ENCODE results near the gene RNF130. TPM values are rescaled to one million over a fixed set of nuclear protein-coding genes. Genes with fewer than 3 reads are reported as not detected.

Gene RNF130
- total RNA-seq, 2 donors from 2014 or later: 83.9 to 151 TPM

DNA sequence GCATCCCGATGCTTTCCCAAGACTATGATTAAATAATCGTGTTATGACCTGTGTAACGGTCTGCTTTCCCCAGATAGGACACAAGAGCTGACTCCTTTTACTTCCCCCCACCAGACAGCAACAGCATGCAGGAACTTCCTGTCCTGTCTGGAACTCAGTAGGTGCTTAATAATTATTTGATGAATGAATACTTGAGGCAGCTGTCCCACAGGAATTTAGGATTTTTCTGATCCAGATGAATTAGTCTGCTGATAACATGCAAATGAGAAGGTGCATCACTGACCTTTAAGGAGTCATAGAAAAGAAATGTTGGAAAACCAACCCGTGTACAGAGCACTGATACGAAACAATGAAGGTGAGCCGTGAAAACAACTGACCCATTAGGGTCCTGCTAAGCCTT is 12.2 kb downstream of the RNF130 start:
- no peaks in the 10 kb centered on the region for H3K27me3 ChIP-seq (replicated peaks; ENCODE audit: insufficient read depth)
- no peaks in the 10 kb centered on the region for H3K36me3 ChIP-seq
- no peak overlapping the region for H3K4me3 ChIP-seq
- no peak overlapping the region for H3K27ac ChIP-seq
- TF ChIP-seq CTCF (IDR thresholded peaks at IDR 0.05): no peak
- DNase-seq (ENCODE audit: low spot score): no peak
- no peak for ATAC-seq (ENCODE audit: insufficient number of reproducible peaks, low FRiP score, low read depth)
- no peaks in the 10 kb centered on the region for H3K9me3 ChIP-seq
- no peaks in the 10 kb centered on the region for H3K4me1 ChIP-seq (ENCODE audit: control insufficient read depth in 1 of 2, low read depth in 2 of 2)

DNA sequence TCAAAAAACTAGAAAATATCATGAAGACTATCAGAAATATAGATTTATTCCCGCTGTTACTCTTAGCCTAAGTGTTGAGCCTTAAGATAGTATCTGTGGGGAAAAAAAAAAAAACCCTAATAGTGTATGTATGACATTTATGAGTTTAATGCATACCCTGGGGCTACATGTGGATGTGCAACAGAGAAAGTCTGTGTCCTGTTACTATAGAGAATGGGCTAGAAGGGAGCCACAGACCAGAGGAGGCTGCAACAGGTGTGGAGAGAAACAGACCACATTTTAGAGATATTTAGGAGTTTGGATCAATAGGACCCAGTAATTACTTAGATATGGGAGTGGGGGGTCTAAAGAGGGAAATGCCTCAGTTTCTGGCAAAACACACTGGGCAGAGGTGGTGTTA is 15.4 kb downstream of the RNF130 start:
- Histone ChIP-seq H3K9me3 (no peaks in the 10 kb centered on the region), H3K4me1 (ENCODE audit: control insufficient read depth in 1 of 2, low read depth in 2 of 2) (peaks cover 3 to 13% of the 10 kb centered on the region in 2 donors)
- ATAC-seq (ENCODE audit: insufficient number of reproducible peaks, low FRiP score, low read depth): no peak

DNA sequence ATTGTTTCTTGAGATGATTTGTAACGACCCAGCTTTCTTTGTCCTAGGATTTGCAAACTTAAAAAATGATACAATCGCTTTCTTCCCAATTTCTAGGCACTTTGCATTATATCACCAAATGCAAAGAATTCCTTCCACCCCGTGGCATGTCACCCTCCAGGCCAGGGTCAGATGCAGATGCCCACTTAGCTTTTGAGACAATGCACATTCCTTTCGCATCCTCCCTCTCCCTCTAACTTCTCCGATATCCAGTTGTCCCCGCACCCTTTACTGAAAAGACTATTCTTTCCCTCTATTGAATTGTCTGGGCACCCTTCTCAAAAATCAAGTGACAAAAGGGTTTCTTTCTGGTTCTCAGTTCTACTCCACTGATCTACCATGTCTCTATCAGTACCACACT is 17.3 kb downstream of the RNF130 start:
- ATAC-seq (ENCODE audit: insufficient number of reproducible peaks, low FRiP score, low read depth): no peak
- Histone ChIP-seq H3K4me3 (no peak overlapping the region), H3K4me1 (ENCODE audit: control insufficient read depth in 1 of 2, low read depth in 2 of 2) (peaks cover 3 to 13% of the 10 kb centered on the region in 2 donors), H3K9me3 (no peaks in the 10 kb centered on the region), H3K27me3 (replicated peaks; ENCODE audit: insufficient read depth) (no peaks in the 10 kb centered on the region), H3K36me3 (no peaks in the 10 kb centered on the region), H3K27ac (no peak overlapping the region)
- TF ChIP-seq CTCF (IDR thresholded peaks at IDR 0.05): no peak
- no peak for DNase-seq (ENCODE audit: low spot score)

More for the DNA sequence above, 15.4 kb downstream of the RNF130 start:
- Histone ChIP-seq H3K27ac (no peak overlapping the region), H3K36me3 (no peaks in the 10 kb centered on the region), H3K4me3 (no peak overlapping the region), H3K27me3 (replicated peaks; ENCODE audit: insufficient read depth) (no peaks in the 10 kb centered on the region)
- TF ChIP-seq CTCF (IDR thresholded peaks at IDR 0.05): no peak
- no peak for DNase-seq (ENCODE audit: low spot score)

DNA sequence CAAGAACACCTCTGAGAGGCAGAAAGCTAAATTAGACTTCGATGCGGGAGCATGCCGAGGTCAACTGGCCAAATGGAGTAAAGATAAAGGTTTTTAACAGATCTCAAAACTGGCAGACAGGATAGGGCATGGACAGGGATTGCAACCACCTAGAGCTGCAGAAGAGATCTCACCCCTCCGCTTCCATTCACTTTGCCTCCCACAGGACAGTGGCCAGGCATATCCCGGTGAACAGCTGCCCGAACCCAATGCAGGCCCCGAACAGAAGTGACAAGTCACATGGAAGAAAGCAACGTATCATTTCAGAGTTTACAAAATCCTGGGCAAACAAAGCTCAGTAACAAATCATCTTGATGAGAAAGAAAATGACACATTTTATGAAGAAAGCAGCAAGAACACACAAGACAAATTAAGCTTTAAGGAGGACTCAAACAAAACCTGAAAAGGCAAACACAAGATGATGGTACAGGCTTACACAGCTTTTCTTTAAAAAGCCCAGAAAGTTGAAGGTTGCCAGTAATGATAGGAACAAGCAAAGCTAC is 18.4 kb downstream of the RNF130 start:
- DNase-seq (ENCODE audit: low spot score) (no peak), ATAC-seq (ENCODE audit: insufficient number of reproducible peaks, low FRiP score, low read depth) (no peak)
- Histone ChIP-seq H3K27ac (no peak overlapping the region), H3K36me3 (no peaks in the 10 kb centered on the region), H3K4me1 (ENCODE audit: control insufficient read depth in 1 of 2, low read depth in 2 of 2) (peaks cover 13 to 22% of the 10 kb centered on the region in 2 donors), H3K4me3 (no peak overlapping the region), H3K9me3 (no peaks in the 10 kb centered on the region), H3K27me3 (replicated peaks; ENCODE audit: insufficient read depth) (no peaks in the 10 kb centered on the region)
- TF ChIP-seq CTCF (IDR thresholded peaks at IDR 0.05): no peak

- Histone ChIP-seq H3K27ac (no peak overlapping the region), H3K4me1 (ENCODE audit: control insufficient read depth in 1 of 2, low read depth in 2 of 2) (peaks cover 20 to 30% of the 10 kb centered on the region in 2 donors), H3K4me3 (no peak overlapping the region), H3K9me3 (no peaks in the 10 kb centered on the region), H3K36me3 (no peaks in the 10 kb centered on the region), H3K27me3 (replicated peaks; ENCODE audit: insufficient read depth) (no peaks in the 10 kb centered on the region)
- no peak for TF ChIP-seq CTCF (IDR thresholded peaks at IDR 0.05)
- DNase-seq (ENCODE audit: low spot score) (no peak), ATAC-seq (ENCODE audit: insufficient number of reproducible peaks, low FRiP score, low read depth) (no peak)
Measured at GRCh38 chr5:180052211-180052818, 19.2 kb downstream of the RNF130 start.

Data from thoracic aorta (tissue), 2 donors.